Fibroblast of lung (primary cell): ENCODE data around the gene CLDN3.

Source experiments
- CTCF ChIP-seq, 2 donors: IDR thresholded peaks in 1 of 2; conservative IDR thresholded peaks in 1 of 2; 1 replicate in 1 of 2; 2 replicates in 1 of 2; pipeline ENCODE4 v1.5.1; 2011 to 2012; ENCODE audit warnings: low read length in 2 of 2, control low read depth in 1 of 2, inconsistent platforms in 1 of 2, low read depth in 1 of 2, mild to moderate bottlenecking in 1 of 2
- EZH2 ChIP-seq: IDR thresholded peaks from 2 replicates; pipeline ENCODE4 v1.5.1; 2012; ENCODE audit warnings: low read length, control low read depth, mild to moderate bottlenecking; ENCODE audit errors: missing control alignments

GRCh38 chr7:73768641-73769480, 1.2 kb downstream of the CLDN3 start:
- TF ChIP-seq CTCF (conservative IDR thresholded peaks at IDR 0.05 in 1 of 2, IDR thresholded peaks at IDR 0.05 in 1 of 2; ENCODE audit: low read depth in 1 of 2, low read length in 2 of 2) (no peak), EZH2 (no peak)
